ENCODE results near the gene RCBTB1.

DNA sequence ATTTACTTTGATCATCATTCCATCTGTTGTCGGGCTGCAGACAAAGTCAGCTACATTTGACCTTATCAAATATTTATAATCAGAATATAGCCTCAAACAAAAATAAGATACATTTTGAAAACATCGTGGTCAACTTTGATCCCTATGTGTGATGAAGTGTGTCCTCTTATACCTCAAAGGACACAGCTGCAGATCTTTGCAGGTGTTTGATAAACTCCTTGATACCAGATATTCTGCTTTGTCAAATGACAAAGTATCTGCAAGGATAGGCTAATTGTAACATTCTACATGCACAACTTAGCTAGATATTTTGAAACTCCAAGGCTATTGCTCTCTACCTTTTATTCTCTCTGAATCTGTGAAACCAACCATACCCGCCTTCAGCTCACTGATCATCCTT, 45.6 kb downstream of the RCBTB1 start:
- TF ChIP-seq, protein P1, sequence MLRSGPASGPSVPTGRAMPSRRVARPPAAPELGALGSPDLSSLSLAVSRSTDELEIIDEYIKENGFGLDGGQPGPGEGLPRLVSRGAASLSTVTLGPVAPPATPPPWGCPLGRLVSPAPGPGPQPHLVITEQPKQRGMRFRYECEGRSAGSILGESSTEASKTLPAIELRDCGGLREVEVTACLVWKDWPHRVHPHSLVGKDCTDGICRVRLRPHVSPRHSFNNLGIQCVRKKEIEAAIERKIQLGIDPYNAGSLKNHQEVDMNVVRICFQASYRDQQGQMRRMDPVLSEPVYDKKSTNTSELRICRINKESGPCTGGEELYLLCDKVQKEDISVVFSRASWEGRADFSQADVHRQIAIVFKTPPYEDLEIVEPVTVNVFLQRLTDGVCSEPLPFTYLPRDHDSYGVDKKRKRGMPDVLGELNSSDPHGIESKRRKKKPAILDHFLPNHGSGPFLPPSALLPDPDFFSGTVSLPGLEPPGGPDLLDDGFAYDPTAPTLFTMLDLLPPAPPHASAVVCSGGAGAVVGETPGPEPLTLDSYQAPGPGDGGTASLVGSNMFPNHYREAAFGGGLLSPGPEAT (IDR thresholded peaks at IDR 0.05; ENCODE audit: low read depth): no peak
- TF ChIP-seq IKZF1 (conservative IDR thresholded peaks at IDR 0.05): no peak
- TF ChIP-seq NFXL1 (IDR thresholded peaks at IDR 0.05; ENCODE audit: borderline replicate concordance): no peak
- no peak for TF ChIP-seq JUNB (IDR thresholded peaks at IDR 0.05)
- TF ChIP-seq CEBPB (IDR thresholded peaks at IDR 0.05; ENCODE audit: borderline replicate concordance in 1 of 2, low read depth in 2 of 2, low read length in 2 of 2): no peak
- TF ChIP-seq ZNF274 (IDR thresholded peaks at IDR 0.05; ENCODE audit: insufficient read depth, insufficient read length): no peak
- TF ChIP-seq RBBP5 (conservative IDR thresholded peaks at IDR 0.05): no peak
- TF ChIP-seq CTCF (IDR thresholded peaks at IDR 0.05 in 2 of 3, conservative IDR thresholded peaks at IDR 0.05 in 1 of 3; ENCODE audit: control insufficient read depth in 2 of 3, extremely low read depth in 1 of 3, insufficient read depth in 1 of 3, low read depth in 3 of 3, low read length in 3 of 3): no peak
- no peak for TF ChIP-seq PML (IDR thresholded peaks at IDR 0.05; ENCODE audit: low read length)
- no peak for TF ChIP-seq YY1 (IDR thresholded peaks at IDR 0.05; ENCODE audit: low read depth, low read length)
- TF ChIP-seq CREB1 (IDR thresholded peaks at IDR 0.05; ENCODE audit: low read depth): no peak
- TF ChIP-seq RELA (IDR thresholded peaks at IDR 0.05; ENCODE audit: borderline replicate concordance, partially characterized antibody): no peak
- TF ChIP-seq SP1 (IDR thresholded peaks at IDR 0.05; ENCODE audit: low read depth, low read length): no peak
- TF ChIP-seq NBN (IDR thresholded peaks at IDR 0.05): no peak

Data from GM12878 (cell line).